ENCODE results near the gene FSTL4. TPM values are rescaled to one million over a fixed set of nuclear protein-coding genes. Genes with fewer than 3 reads are reported as not detected.

The FSTL4 gene
- polyA plus RNA-seq, 1 donor (not counting 4 experiments of a cell fraction or from before 2014, with no cell fraction given) = 1.7 TPM

GRCh38 chr5:133365738-133366137 is 246.6 kb downstream of the FSTL4 start:
- no peaks in the 10 kb centered on the region for H3K27me3 ChIP-seq (ENCODE audit: control insufficient read depth, extremely low read depth, insufficient read depth, low read length)
- TF ChIP-seq CTCF (optimal IDR thresholded peaks at IDR 0.05 in 1 of 3, IDR thresholded peaks at IDR 0.05 in 1 of 3, conservative IDR thresholded peaks at IDR 0.05 in 1 of 3; ENCODE audit: extremely low read depth in 1 of 3, insufficient read depth in 2 of 3, low read length in 3 of 3) (no peak), EZH2 (IDR thresholded peaks at IDR 0.05; ENCODE audit: low read length) (no peak)
- DNase-seq (ENCODE audit: low read depth, low spot score) (no peak), FAIRE-seq (no peak)
- H3K27ac ChIP-seq (ENCODE audit: control insufficient read depth, insufficient read depth, low read length) = no peak overlapping the region
- H3K9ac ChIP-seq (ENCODE audit: control insufficient read depth, extremely low read depth, insufficient read depth, low read length) = no peak overlapping the region
- dilution Hi-C loops (cut with MboI; ENCODE audit: extremely low pct_ligation_motif_present, low sequenced_read_pairs) = no loop called here
- H3K9me1 ChIP-seq (ENCODE audit: control insufficient read depth, extremely low read depth, insufficient read depth, low read length) = no peaks in the 10 kb centered on the region
- no peak overlapping the region for H2AFZ ChIP-seq (ENCODE audit: control insufficient read depth, low read length)
- no peak overlapping the region for H3K4me2 ChIP-seq (ENCODE audit: control insufficient read depth, extremely low read depth, insufficient read depth, low read depth, low read length)
- H3K79me2 ChIP-seq (ENCODE audit: control insufficient read depth, insufficient read depth, low read length) = no peaks in the 10 kb centered on the region
- H3K4me3 ChIP-seq (ENCODE audit: control insufficient read depth in 2 of 3, extremely low read depth in 1 of 3, insufficient read depth in 2 of 3, low read depth in 1 of 3, low read length in 3 of 3) = no peak overlapping the region
- H4K20me1 ChIP-seq (ENCODE audit: control insufficient read depth, extremely low read depth, insufficient read depth, low read length) = no peaks in the 10 kb centered on the region
- H3K4me1 ChIP-seq (ENCODE audit: control insufficient read depth, extremely low read depth, insufficient read depth, low read length) = peaks cover 14% of the 10 kb centered on the region
- no peaks in the 10 kb centered on the region for H3K36me3 ChIP-seq (ENCODE audit: control insufficient read depth in 2 of 2, extremely low read depth in 1 of 2, insufficient read depth in 2 of 2, low read length in 2 of 2)
- no peaks in the 10 kb centered on the region for H3K9me3 ChIP-seq (ENCODE audit: control insufficient read depth, low read depth, low read length)

GRCh38 chr5:133364936-133365707 is 247.2 kb downstream of the FSTL4 start:
- no peaks in the 10 kb centered on the region for H3K27me3 ChIP-seq (ENCODE audit: control insufficient read depth, extremely low read depth, insufficient read depth, low read length)
- no peaks in the 10 kb centered on the region for H4K20me1 ChIP-seq (ENCODE audit: control insufficient read depth, extremely low read depth, insufficient read depth, low read length)
- H3K27ac ChIP-seq (ENCODE audit: control insufficient read depth, insufficient read depth, low read length) = no peak overlapping the region
- TF ChIP-seq EZH2 (IDR thresholded peaks at IDR 0.05; ENCODE audit: low read length) (no peak), CTCF (optimal IDR thresholded peaks at IDR 0.05 in 1 of 3, IDR thresholded peaks at IDR 0.05 in 1 of 3, conservative IDR thresholded peaks at IDR 0.05 in 1 of 3; ENCODE audit: extremely low read depth in 1 of 3, insufficient read depth in 2 of 3, low read length in 3 of 3) (peak; percentile 31 to 51 (median 37))
- no peaks in the 10 kb centered on the region for H3K36me3 ChIP-seq (ENCODE audit: control insufficient read depth in 2 of 2, extremely low read depth in 1 of 2, insufficient read depth in 2 of 2, low read length in 2 of 2)
- peaks cover 8% of the 10 kb centered on the region for H3K4me1 ChIP-seq (ENCODE audit: control insufficient read depth, extremely low read depth, insufficient read depth, low read length)
- no peak overlapping the region for H3K9ac ChIP-seq (ENCODE audit: control insufficient read depth, extremely low read depth, insufficient read depth, low read length)
- dilution Hi-C loops (cut with MboI; ENCODE audit: extremely low pct_ligation_motif_present, low sequenced_read_pairs) = no loop called here
- H2AFZ ChIP-seq (ENCODE audit: control insufficient read depth, low read length) = no peak overlapping the region
- DNase-seq (ENCODE audit: low read depth, low spot score) (no peak), FAIRE-seq (no peak)
- H3K4me3 ChIP-seq (ENCODE audit: control insufficient read depth in 2 of 3, extremely low read depth in 1 of 3, insufficient read depth in 2 of 3, low read depth in 1 of 3, low read length in 3 of 3) = no peak overlapping the region
- no peaks in the 10 kb centered on the region for H3K9me1 ChIP-seq (ENCODE audit: control insufficient read depth, extremely low read depth, insufficient read depth, low read length)
- no peak overlapping the region for H3K4me2 ChIP-seq (ENCODE audit: control insufficient read depth, extremely low read depth, insufficient read depth, low read depth, low read length)
- H3K79me2 ChIP-seq (ENCODE audit: control insufficient read depth, insufficient read depth, low read length) = no peaks in the 10 kb centered on the region
- H3K9me3 ChIP-seq (ENCODE audit: control insufficient read depth, low read depth, low read length) = no peaks in the 10 kb centered on the region

All from keratinocyte (primary cell).